Stimulated activated naive B cell treated with anti-CD40 and anti-IgM and Interleukin-4, amounts not matched to agents 10 μg/mL and 1 μg/mL and 100 μg/mL, for 72 hours (primary cell): Measurements from ENCODE around the gene ADAM30.

ENCODE experiments used
- ATAC-seq, 2 donors: fragments of 150-1000 bp; cut with Tn5 transposase; replicated peaks; 2 replicates each; pipeline ENCODE4 v1.10.0; 2021; ENCODE audit warnings: moderate library complexity in 1 of 2
- DNase-seq: peaks from one replicate; pipeline ENCODE4 v3.0.0; 2021
- H3K27ac Mint-ChIP-seq: one replicate; pipeline ENCODE4 v1.8.0; 2022; ENCODE audit warnings: mild to moderate bottlenecking, mixed read lengths
- H3K27me3 Mint-ChIP-seq, 2 donors: one replicate each; pipeline ENCODE4 v1.8.0; 2022; ENCODE audit warnings: mixed read lengths in 2 of 2
- H3K36me3 Mint-ChIP-seq, 2 donors: one replicate each; pipeline ENCODE4 v1.8.0; 2022; ENCODE audit warnings: mixed read lengths in 2 of 2, mild to moderate bottlenecking in 1 of 2
- H3K4me1 Mint-ChIP-seq, 2 donors: one replicate each; pipeline ENCODE4 v1.8.0; 2022; ENCODE audit warnings: mixed read lengths in 2 of 2, mild to moderate bottlenecking in 1 of 2
- H3K4me3 Mint-ChIP-seq, 2 donors: one replicate each; pipeline ENCODE4 v1.8.0; 2022; ENCODE audit warnings: mild to moderate bottlenecking in 2 of 2, mixed read lengths in 2 of 2, moderate library complexity in 1 of 2
- H3K9me3 Mint-ChIP-seq, 2 donors: one replicate each; pipeline ENCODE4 v1.8.0; 2022; ENCODE audit warnings: mixed read lengths in 2 of 2, mild to moderate bottlenecking in 1 of 2

ADAM30 gene

DNA sequence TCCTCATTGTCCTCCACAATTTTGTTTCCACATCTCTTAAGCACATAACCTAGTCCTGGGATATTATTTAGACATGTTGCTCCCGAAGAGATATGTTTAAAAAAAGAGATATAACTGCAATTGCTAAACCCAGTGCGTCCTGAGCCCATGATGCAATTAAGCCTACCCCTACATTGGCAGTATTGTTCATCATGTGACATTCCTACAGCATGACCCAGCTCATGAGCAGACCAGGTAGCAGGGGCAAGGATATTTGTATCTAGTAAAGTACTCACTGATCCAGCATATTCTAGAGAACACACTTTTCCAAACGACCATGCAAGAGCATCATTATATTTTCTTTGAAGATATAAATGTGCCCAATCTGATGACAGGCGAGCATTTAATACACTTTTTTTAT, 1.2 kb downstream of the ADAM30 start:
- DNase-seq, result no peak
- Mint-ChIP-seq H3K27ac (no peak overlapping the region), H3K36me3 (no peaks in the 10 kb centered on the region), H3K27me3 (peaks cover 10 to 15% of the 10 kb centered on the region in 2 donors), H3K4me1 (no peaks in the 10 kb centered on the region), H3K9me3 (no peaks in the 10 kb centered on the region), H3K4me3 (no peak overlapping the region)
- no peak for ATAC-seq

DNA sequence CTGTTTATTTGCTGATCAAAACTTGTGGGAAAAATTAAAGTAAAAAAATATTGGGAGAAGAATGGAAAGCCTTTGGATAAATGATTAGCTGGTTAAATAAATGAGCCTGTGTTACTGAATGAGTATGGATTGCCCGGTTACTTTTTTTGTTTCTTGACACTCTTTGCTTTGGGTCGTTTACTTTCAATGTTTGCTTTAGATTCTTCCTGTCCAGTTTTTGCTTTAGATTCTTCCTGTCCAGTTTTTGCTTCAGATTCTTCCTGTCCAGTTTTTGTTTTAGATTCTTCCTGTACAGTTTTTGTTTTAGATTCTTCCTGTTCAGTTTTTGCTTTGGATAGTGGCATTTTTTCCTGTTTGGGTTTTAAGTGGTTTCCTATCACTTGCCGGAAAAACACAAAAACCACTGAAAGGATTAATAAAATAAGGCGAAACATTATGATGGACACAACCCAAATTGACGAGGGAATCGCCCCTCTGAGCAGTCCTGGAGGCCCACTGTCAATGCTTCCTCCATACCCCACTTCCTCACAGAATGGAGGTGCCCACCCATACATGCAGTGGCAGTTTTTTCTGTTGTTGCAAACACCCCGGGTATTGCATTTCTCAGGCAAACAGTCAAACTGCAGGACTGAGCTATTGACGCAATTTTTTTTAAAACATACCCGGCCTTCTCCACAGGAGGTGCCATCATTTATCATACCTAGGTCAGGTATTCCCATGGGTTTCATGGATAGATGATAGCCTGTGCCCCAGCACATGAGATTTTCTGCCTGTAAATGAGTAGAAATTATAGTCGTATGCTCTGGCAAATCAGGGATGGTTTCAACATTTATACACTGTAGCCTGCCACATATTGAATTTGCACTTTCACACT, 2.3 kb downstream of the ADAM30 start:
- no peak overlapping the region for H3K4me3 Mint-ChIP-seq
- DNase-seq (no peak), ATAC-seq (no peak)
- no peaks in the 10 kb centered on the region for H3K4me1 Mint-ChIP-seq
- H3K27me3 Mint-ChIP-seq, result peaks cover 15 to 18% of the 10 kb centered on the region in 2 donors
- H3K27ac Mint-ChIP-seq, result no peak overlapping the region
- H3K9me3 Mint-ChIP-seq, result peaks cover under 1% of the 10 kb centered on the region in 2 donors
- H3K36me3 Mint-ChIP-seq, result no peaks in the 10 kb centered on the region

DNA sequence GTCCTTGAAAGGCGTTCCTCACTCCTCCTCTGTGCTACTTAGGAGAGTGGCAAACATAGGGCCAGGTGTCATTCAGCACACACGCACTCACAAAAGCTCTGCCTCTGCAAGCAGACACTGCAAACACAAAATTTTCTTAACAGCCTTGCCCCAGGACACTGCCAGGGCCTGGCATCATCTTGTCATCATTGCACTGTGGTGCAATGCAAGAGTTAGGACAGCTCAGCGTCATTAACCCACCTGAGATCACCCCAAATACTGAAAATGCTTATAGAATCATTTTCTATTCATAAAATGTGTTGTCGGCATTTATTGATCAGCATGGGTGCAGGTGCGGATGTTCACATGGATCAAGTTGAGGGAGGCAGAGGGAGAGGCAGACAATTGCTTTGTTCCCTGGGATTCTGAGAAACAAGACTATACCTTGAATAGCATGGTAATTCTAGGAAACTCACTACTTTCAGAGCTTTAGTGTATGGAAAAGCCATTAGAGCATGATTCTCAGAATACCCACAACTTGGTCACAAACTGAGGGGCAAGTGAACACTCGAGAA, 3.0 kb downstream of the ADAM30 start:
- DNase-seq (no peak), ATAC-seq (no peak)
- Mint-ChIP-seq H3K4me1 (no peaks in the 10 kb centered on the region), H3K9me3 (peaks cover 8% of the 10 kb centered on the region in 2 donors), H3K36me3 (peaks cover 0 to 6% of the 10 kb centered on the region in 2 donors), H3K4me3 (no peak overlapping the region), H3K27me3 (peaks cover 19 to 25% of the 10 kb centered on the region in 2 donors), H3K27ac (no peak overlapping the region)

DNA sequence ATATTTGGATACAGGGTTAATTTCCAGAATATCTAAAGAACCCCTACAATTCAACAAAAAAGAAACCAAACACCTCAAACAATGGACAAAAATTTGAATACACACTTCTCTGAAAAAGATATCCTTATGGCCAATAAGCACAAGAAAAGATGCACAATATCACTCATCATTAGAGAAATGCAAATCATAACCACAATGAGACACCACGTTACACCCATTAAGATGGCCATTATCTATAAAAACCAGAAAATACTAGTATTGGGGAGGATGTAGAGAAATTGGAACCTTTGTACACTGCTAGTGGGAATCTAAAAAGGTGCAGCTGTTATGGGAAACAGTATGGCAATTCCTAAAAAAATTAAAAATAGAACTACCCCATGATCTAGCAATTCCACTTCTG, 4.9 kb downstream of the ADAM30 start:
- ATAC-seq, result no peak

DNA sequence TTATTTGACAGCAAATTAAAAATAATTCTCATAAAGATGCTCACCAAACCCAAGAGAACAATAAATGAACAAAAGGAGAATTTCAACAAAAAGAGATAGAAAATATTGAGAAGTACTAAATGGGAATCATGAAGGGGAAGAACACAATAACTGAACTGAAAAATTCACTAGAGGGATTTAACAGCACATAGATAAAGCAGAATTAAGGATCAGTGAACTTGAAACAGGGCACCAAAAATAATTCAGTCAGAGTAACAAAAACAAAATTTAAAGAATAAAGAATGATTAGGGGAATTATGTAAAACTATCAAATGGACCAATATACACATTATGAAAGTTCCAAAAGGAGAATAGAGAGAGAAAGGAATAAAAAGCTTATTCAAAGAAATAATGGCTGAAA, 7.8 kb downstream of the ADAM30 start:
- H3K4me1 Mint-ChIP-seq, result no peaks in the 10 kb centered on the region
- H3K4me3 Mint-ChIP-seq, result no peak overlapping the region
- H3K9me3 Mint-ChIP-seq, result peaks cover 12 to 13% of the 10 kb centered on the region in 2 donors
- H3K27ac Mint-ChIP-seq, result no peak overlapping the region
- DNase-seq (no peak), ATAC-seq (no peak)
- H3K27me3 Mint-ChIP-seq, result peaks cover 19 to 44% of the 10 kb centered on the region in 2 donors
- H3K36me3 Mint-ChIP-seq, result peaks cover 3 to 8% of the 10 kb centered on the region in 2 donors

More for the DNA sequence above, 4.9 kb downstream of the ADAM30 start:
- Mint-ChIP-seq H3K27ac (no peak overlapping the region), H3K4me3 (no peak overlapping the region), H3K36me3 (peaks cover 3 to 8% of the 10 kb centered on the region in 2 donors), H3K4me1 (no peaks in the 10 kb centered on the region), H3K9me3 (peaks cover 12 to 13% of the 10 kb centered on the region in 2 donors), H3K27me3 (peaks cover 19 to 32% of the 10 kb centered on the region in 2 donors)
- DNase-seq, result no peak

DNA sequence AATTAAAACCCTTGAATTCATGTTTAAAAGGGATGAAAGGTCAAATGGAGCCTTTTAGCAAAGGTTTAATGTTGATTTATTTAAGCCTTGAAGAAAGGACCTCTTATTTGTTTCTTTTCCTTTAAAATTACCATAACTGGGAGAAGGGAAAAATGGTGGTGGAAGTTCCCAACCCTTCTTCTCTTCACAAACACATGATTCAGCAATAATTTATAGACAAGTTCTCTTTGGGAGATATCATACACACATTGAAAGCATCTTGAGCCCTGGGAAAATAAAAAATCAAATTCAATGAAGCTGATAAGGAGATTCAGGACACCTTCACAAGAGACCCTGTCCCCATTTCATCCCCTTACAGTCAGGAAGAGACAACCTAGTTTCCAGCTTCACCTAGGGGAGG, 8.9 kb downstream of the ADAM30 start:
- peaks cover 12 to 13% of the 10 kb centered on the region in 2 donors for H3K9me3 Mint-ChIP-seq
- no peak overlapping the region for H3K4me3 Mint-ChIP-seq
- peaks cover 19 to 44% of the 10 kb centered on the region in 2 donors for H3K27me3 Mint-ChIP-seq
- no peak overlapping the region for H3K27ac Mint-ChIP-seq
- DNase-seq, result no peak
- peaks cover 3 to 8% of the 10 kb centered on the region in 2 donors for H3K36me3 Mint-ChIP-seq
- no peaks in the 10 kb centered on the region for H3K4me1 Mint-ChIP-seq
- no peak for ATAC-seq

DNA sequence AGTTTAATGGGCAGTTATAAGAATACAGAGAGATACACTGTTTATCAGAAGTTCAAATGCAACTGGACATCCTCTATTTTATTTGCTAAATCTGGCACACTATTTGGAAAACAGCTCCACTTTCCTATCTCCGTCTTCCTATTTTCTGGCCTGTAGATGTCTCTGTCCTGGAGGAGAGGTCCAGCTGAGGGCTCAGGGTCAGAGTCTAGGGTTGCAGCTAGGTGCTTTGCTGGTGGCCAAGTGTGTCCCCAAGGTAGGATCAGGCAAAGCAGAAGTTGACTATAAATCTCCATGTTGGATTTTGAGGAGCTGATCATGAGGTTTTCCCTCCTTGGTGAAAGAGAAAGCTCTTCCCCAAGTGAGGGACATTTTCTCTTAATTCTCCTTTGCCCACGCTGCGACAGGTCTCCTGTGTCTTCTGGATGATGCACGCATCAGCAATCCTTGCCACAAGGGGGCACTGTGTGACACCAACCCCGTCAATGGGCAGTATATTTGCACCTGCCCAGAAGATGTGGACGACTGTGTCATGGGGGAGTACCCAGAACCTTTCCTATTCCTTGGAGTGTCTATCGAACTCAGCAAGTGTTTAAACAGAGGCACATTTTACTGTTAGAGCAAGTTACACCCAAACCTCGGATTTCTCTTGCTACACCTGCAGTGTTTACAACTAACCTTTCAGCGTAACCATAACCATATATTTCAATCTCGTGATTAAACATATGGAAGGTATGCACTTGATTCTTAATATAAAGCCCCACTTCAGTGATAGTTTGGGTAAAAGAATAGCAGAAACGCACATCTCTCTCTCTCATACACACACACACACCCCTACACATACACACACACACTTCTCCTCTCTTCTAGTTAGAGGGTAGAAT, 10.2 kb downstream of the ADAM30 start:
- Mint-ChIP-seq H3K27ac (no peak overlapping the region), H3K4me1 (no peaks in the 10 kb centered on the region)
- ATAC-seq, result peak; percentile 60 to 69

DNA sequence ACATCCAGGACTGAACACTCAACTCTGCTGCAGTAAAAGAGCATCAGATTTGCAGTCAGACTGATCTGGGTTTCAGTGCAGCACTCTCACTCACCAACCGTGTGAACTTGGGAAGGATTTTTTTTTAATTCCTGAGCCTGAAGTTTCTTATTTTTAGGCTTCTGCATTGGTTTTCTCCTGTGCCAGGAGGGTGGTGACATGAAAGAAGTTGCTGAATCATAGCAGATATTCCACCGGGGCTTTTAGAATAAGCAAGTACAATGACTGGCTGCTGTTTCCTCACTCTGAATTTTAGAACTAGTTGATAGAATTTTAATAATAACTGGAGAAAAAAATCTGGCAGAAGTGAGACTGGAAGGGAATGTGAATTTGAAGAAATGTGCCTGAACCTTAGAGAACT, 11.6 kb downstream of the ADAM30 start:
- no peak for ATAC-seq
- H3K36me3 Mint-ChIP-seq, result peaks cover 3 to 8% of the 10 kb centered on the region in 2 donors
- peaks cover 12 to 13% of the 10 kb centered on the region in 2 donors for H3K9me3 Mint-ChIP-seq
- peaks cover 27 to 42% of the 10 kb centered on the region in 2 donors for H3K27me3 Mint-ChIP-seq
- H3K27ac Mint-ChIP-seq, result no peak overlapping the region
- no peak for DNase-seq
- H3K4me1 Mint-ChIP-seq, result no peaks in the 10 kb centered on the region
- H3K4me3 Mint-ChIP-seq, result no peak overlapping the region

More for the DNA sequence above, 10.2 kb downstream of the ADAM30 start:
- Mint-ChIP-seq H3K27me3 (peaks cover 15 to 41% of the 10 kb centered on the region in 2 donors), H3K9me3 (peaks cover 12 to 13% of the 10 kb centered on the region in 2 donors), H3K36me3 (peaks cover 3 to 8% of the 10 kb centered on the region in 2 donors), H3K4me3 (no peak overlapping the region)
- peak; percentile 17 for DNase-seq

DNA sequence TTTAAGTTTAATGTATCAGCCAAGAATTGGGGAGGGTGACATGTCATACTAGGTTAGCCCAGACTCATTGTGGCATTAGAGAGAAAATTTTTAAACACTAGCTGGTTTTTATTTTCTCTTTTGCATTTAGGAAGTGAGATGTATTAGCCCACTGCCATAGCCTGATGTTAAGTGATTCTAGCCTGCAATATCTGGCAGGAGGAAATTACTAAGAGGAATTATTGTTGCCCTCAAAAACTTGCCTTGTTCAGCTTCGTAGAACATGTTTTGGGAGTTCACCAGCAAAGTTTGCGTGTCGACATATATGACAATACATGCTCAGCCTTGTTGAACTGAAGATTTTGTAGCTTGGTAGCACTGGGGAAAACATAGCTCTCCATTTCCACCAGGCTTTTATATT, 12.5 kb downstream of the ADAM30 start:
- peaks cover 3 to 7% of the 10 kb centered on the region in 2 donors for H3K36me3 Mint-ChIP-seq
- no peak overlapping the region for H3K27ac Mint-ChIP-seq
- DNase-seq (no peak), ATAC-seq (no peak)
- H3K9me3 Mint-ChIP-seq, result peaks cover 10% of the 10 kb centered on the region in 2 donors
- peaks cover 29 to 35% of the 10 kb centered on the region in 2 donors for H3K27me3 Mint-ChIP-seq
- H3K4me1 Mint-ChIP-seq, result no peaks in the 10 kb centered on the region
- H3K4me3 Mint-ChIP-seq, result no peak overlapping the region

DNA sequence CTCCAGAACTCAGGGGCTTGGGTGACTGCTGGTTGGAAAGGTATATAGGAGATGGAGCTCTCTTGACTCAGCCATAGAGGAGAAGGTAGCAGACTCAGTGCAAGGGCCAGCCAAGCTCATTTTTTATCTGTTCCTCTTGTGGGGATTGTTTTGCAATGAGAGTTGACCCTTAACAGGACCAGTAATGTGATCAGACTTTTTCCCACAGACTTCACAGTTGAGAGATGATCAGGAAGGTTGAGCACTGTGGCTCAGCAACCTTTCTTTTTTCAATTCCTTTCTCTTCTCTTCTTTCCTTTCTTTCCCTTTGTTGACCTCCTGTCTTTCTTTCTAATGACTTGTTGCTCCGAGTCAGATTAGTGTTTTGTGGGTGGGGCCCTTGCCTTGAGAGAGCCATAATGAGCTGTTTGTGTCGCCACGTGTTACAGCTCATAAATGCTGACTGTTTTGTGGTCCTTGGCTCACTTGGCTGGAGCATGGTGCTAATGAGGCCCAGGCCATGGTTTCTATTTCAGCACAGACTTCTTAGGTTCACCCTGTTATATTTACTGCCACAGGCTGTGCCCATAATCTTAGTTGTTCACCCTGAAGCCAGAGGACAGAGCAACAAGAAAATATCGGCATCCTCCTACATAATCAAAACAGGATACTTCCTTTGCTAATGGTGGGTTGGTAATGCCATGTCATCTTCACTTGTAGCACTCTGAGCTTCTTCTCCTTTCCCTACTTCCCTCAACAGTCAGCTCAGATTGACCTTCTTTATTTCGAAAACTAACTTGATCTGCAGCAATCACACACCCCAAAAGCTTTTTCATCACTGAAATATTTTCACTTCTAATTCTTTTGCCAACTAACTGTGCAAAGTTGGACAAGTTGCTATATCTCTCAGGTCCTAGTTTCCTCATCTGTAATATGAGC, 13.9 kb downstream of the ADAM30 start:
- Mint-ChIP-seq H3K4me3 (no peak overlapping the region), H3K27me3 (peaks cover 23 to 24% of the 10 kb centered on the region in 2 donors), H3K36me3 (no peaks in the 10 kb centered on the region), H3K27ac (no peak overlapping the region), H3K4me1 (no peaks in the 10 kb centered on the region), H3K9me3 (no peaks in the 10 kb centered on the region)
- DNase-seq, result no peak
- no peak for ATAC-seq

DNA sequence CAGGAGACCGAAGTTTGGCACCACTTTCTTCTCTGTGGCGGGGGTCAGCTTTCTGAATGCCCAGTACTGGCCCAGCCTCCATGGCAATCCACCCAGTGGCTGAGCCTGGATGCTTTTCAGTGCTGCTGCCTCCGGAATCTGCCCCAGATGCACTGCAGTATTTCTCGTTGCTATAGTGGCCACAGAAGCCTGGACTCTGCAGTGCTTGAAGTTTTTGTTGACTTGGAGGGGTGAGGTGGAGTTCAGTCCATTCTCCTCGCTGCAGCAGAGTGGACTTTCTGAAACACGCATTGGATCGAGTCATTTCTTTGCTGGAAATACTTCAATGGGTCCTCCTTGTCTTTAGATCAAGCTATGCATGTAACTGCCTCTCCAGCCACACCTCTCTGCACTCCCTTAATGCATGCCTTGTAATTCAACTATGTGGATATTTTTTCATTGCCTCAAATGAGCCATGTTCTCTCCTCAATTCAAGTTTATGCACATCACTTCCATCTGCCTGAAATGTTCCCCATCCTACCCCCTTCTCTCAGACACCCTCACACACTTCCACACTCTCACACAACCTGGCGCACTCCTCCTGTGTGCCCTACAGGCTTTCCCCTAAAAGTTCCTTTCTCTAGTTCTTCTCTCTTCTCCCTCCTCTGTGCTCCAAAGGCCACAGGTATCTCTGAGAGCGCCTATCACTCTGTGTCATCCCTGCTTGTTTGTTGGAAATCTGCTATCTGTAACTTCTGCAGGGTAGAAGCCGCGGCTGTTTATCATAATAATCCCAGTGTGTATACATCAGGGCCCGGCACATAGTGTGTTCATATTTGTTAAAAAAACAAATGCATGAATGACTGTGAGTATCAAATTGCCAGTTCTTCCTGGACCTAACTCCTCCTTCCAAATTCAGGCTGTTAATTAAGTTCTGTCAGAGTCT, 16.5 kb downstream of the ADAM30 start:
- DNase-seq, result no peak
- H3K9me3 Mint-ChIP-seq, result no peaks in the 10 kb centered on the region
- no peaks in the 10 kb centered on the region for H3K36me3 Mint-ChIP-seq
- no peak for ATAC-seq
- peaks cover 10 to 14% of the 10 kb centered on the region in 2 donors for H3K27me3 Mint-ChIP-seq
- no peaks in the 10 kb centered on the region for H3K4me1 Mint-ChIP-seq
- H3K27ac Mint-ChIP-seq, result no peak overlapping the region
- H3K4me3 Mint-ChIP-seq, result no peak overlapping the region

DNA sequence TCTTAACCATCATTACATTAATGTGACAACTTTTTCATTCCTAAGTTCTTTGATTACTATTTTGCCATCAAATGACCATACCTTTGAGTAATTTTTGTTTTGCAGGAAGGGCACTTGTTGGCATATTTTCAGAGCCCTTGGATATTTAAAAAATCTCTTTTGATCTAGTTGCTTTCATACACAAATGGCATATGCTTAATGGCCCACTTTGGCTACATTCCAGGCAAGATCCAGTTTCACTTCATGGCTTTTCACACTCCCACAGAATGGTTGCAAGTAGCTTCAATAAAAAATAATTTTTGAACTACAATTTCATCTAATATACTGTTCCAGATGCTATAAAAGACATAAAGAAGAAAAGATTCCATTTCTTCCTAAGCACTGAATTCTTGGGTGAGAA, 18.1 kb downstream of the ADAM30 start:
- Mint-ChIP-seq H3K36me3 (no peaks in the 10 kb centered on the region), H3K9me3 (no peaks in the 10 kb centered on the region), H3K4me3 (no peak overlapping the region), H3K4me1 (no peaks in the 10 kb centered on the region), H3K27ac (no peak overlapping the region), H3K27me3 (peaks cover 10 to 14% of the 10 kb centered on the region in 2 donors)
- DNase-seq (no peak), ATAC-seq (no peak)

DNA sequence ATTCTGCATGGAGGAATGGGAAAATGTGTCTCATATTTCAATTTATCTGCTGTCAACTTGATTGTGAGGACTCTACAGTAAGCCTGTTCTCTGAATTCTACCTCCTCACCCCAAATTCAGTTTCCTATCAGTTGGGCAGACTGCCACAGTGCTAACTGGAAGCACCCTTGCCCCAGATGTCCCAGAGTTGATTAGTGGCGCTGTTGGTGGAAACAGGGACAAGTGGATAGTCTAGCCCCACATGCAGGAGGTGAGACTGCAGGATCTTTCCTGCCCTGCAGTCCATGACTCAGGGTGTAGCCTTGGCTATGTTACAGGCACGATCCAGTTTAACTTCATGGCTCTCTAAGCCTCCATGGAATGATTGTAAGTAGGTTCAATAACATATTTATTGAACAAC, 22.1 kb downstream of the ADAM30 start:
- Mint-ChIP-seq H3K4me3 (no peak overlapping the region), H3K27me3 (peaks cover 15 to 19% of the 10 kb centered on the region in 2 donors), H3K27ac (no peak overlapping the region), H3K4me1 (peaks cover 4 to 5% of the 10 kb centered on the region in 2 donors), H3K9me3 (no peaks in the 10 kb centered on the region), H3K36me3 (no peaks in the 10 kb centered on the region)
- no peak for DNase-seq
- ATAC-seq, result no peak
